COR-L47 (cell line): ENCODE measurements around the gene XG.
"Not testable (repeated sequence)": the region's sequence is repeated elsewhere in the genome, so short reads cannot be mapped to it uniquely, and the experiment has no call there.

ENCODE experiments used
- DNase-seq: peaks from one replicate; lab custom pipeline; 2025; lab: John Stamatoyannopoulos, UW

The XG gene

DNA sequence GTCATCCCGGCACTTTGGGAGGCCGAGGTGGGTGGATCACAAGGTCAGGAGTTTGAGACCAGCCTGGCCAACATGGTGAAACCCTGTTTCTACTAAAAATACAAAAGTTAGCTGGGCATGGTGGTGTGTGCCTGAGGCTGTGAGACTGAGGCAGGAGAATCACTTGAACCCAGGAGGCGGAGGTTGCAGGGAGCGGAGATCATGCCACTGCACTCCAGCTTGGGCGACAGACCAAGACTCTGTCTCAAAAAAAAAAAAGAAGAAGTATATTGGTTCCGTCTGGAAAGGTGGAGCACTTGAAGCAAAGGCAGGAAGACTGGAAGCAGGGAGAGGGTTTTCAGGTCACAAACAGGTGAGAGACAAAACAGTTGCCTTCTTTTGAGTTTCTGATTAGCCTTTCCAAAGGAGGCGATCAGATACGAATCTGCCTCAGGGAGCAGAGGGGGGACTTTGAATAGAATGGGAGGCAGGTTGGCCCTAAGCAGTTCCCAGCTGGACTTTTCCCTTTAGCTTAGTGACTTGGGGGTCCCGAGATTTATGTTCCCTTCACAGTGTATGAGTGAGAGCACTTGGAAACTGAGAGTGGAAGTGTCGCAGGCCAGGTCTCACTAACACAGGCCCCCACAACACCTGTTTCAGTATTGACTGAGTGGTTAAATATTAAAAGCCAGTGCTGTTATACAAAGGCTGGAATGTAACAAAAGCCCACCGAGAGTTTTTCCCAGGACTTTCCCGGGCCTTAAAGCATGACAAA, 28.8 kb downstream of the XG start:
- DNase-seq, result not testable (repeated sequence)

DNA sequence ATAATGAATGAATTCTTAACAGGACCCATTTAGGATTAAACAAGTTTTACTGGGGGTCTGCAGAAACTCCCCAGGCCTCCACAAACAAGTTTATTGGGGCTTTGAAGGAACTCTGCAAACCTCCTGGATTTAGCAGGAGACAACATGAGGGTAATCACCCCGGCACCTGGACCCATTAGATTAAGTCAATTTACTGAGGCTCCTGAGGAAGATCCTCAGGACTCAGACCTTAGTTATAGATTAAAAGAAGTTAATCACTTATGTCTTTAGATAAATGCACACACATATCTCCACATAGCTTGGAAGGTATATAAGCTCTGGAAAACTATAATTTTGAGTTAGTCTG, 29.4 kb downstream of the XG start:
- DNase-seq, result no peak

GRCh38 chrX:2781698-2782097, 29.9 kb downstream of the XG start:
- DNase-seq, result no peak

DNA sequence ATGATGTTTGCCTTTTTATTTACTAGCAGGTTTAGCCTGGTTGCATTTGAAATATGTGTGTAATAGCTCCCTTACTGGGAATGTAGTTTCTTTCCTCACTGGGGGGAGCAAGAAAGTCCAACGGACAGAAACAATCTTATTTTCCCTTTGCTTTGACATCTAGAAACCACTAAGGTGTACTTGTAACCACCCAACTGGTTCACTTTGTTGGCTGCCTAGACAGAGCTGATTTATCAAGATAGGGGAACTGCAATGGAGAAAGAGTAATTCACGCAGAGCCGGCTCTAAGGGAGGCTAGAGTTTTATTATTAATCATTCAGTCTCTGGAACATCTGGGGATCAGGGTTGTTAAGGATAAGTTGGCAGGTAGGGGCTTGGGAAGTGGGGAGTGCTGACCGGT, 30.3 kb downstream of the XG start:
- no peak for DNase-seq

DNA sequence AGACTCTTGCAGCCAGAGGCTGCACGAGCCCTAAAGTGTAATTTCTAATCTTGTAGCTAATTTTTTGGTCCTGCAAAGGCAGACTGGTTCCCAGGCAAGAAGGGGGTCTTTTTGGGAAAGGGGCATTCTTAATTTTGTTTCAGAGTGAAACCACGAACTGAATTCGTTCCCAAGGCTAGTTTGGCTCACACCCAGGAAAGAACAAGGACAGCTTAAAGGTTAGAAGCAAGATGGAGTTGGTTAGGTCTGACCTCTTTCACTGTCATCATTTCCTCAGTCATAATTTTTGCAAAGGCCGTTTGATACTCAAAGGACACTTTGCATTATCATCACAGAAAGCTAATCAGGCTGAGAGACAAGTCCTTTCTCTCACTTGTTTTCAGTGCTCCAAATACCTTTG, 30.9 kb downstream of the XG start:
- no peak for DNase-seq

- DNase-seq, result no peak
Measured at GRCh38 chrX:2784026-2784425, 32.2 kb downstream of the XG start.

GRCh38 chrX:2785538-2785937, 33.7 kb downstream of the XG start:
- no peak for DNase-seq

DNA sequence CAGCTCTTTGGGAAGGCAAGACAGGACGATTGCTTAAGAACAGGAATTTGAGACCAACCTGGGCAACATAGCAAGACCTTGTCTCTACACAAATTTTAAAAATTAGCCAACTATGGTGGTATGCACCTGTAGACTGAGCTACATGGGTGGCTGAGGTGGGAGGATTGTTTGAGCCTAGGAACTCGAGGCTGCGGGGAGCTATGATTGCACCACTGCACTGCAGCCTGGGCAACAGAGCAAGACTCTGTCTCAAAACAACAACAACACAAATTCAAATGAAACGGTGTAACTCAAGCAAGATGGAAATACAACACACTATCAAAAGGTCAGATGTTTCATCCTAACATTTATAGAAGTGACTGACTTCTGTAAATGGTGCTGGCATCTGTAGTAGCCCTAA, 37.1 kb downstream of the XG start:
- no peak for DNase-seq

DNA sequence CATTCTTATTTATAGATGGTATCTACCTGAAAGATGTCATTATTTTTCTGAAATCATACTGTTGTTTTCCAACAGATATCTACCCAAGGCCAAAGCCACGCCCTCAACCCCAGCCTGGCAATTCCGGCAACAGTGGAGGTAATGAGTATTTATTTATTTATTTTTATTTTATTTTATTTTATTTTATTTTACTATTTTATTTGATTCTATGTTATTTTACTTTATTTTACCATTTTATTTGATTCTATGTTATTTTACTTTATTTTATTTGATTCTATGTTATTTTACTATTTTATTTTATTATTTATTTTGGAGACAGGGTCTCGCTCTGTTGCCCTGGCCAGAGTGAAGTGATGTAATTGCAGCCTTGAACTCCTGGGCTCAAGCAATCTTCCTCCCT, 37.7 kb downstream of the XG start:
- no peak for DNase-seq

DNA sequence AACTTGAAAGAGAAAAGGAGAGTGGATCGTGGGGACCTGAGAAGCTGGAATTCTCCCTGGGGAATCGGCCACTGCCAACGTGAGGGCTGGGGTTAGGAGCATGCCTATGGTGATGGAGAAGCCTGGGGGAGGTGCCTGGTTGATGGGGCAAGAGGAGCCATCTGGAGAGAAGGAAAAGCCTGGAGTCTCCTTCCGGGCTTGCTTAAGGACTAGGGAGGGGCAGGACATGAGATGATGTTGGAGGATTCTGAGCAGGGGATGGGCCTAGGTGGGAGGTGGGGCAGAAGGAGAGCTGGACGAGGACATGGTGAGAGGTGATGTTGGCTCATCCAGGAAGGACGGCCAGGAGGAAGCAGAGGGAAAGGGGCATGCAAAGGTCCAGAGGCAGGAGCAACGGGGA, 41.9 kb downstream of the XG start:
- no peak for DNase-seq

DNA sequence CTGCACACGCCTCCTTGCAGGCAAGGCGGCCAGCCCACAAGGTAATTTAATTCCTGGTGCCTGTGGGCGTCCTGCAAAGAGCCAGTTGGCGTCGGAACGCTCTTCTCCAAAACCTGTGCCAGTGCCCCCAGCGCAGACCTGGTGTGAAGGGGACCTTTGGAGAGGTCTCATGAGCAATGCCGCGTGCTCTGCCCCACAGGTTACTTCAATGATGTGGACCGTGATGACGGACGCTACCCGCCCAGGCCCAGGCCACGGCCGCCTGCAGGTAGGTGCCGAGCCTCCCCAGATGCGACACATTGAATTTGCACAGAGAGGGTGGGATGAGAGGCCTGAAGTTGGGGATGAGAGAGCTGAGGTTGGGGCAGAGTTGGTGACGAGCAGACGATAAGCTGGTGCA, 42.5 kb downstream of the XG start:
- DNase-seq, result no peak

DNA sequence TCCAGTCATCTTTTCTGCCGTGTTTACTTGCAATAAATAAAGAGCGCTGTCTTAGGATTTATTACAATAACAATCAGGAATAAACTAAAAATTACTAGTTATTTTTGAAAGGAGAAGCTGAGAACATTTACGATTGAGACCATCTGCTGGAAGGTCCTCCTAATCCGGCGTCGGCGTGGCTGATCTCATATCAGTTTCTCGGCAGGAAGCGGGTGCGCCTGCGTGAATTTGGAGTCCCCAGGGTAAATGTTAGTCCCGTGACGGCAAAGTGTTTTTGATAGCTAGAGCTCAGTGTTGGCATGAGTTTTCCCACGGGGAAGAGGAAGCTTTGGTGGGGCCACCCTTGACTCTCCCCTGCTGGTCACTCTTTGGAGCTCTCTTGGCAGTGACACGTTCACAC, 45.0 kb downstream of the XG start:
- DNase-seq, result not testable (repeated sequence)

DNA sequence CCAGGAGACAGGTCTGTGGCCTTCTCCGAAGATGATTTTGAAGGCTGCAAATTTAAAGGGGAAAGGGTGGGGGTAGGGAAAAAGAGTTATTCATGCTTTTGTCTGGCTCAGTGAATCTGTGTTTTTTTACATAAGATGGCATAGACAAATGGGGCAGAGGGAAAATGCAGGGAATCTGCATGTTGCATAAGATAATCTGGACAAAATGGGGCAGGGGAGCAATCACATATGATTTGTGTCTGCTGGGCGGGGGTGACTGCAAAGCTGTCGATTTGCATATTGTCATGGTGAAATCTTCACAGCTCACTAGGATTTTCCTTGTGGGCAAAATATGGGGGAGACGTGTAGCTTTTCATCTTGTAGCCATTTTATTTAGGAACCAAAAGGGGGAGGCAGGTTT, 47.5 kb downstream of the XG start:
- DNase-seq, result no peak

GRCh38 chrX:2799980-2800379, 48.1 kb downstream of the XG start:
- not testable (repeated sequence) for DNase-seq

DNA sequence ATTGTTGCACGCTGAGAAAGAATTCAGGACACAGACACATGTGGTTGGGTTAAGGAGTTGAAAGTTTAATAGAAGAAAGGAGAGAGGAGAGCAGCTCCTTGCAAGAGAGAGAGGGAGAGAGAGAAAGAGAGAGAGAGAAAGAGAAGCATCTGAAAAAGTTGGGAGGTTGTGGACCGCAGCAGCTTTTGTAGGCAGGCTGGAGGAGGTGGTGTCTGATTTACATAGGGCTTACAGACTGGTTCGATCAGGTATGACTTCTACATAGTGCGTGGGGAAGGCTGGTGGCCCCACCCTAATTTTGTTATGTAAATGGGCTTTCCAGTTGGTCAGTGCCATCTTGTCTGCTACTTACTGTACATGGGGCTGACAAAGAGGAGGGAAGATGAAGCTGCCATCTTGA, 49.4 kb downstream of the XG start:
- DNase-seq, result no peak

- DNase-seq, result not testable (repeated sequence)
Measured at GRCh38 chrX:2802376-2803090, 50.7 kb downstream of the XG start.

GRCh38 chrX:2803486-2803885, 51.6 kb downstream of the XG start:
- not testable (repeated sequence) for DNase-seq

GRCh38 chrX:2804106-2804843, 52.4 kb downstream of the XG start:
- DNase-seq, result not testable (repeated sequence)

GRCh38 chrX:2804858-2805257, 53.0 kb downstream of the XG start:
- not testable (repeated sequence) for DNase-seq

DNA sequence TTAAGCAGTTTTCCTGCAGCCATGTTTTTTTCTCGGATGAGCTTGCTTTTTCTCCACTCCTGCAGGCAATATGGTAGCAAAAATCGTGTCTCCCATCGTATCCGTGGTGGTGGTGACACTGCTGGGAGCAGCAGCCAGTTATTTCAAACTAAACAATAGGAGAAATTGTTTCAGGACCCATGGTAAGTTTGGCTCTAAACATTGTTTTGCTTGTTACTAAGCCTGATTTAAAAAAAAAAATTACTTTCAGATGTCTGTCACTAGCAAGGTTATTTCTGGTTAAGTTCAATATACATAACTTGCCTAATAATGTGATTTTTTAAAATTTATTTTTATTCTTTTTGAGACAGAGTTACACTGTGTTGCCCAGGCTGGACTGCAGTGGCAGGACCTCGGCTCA, 59.4 kb downstream of the XG start:
- no peak for DNase-seq

DNA sequence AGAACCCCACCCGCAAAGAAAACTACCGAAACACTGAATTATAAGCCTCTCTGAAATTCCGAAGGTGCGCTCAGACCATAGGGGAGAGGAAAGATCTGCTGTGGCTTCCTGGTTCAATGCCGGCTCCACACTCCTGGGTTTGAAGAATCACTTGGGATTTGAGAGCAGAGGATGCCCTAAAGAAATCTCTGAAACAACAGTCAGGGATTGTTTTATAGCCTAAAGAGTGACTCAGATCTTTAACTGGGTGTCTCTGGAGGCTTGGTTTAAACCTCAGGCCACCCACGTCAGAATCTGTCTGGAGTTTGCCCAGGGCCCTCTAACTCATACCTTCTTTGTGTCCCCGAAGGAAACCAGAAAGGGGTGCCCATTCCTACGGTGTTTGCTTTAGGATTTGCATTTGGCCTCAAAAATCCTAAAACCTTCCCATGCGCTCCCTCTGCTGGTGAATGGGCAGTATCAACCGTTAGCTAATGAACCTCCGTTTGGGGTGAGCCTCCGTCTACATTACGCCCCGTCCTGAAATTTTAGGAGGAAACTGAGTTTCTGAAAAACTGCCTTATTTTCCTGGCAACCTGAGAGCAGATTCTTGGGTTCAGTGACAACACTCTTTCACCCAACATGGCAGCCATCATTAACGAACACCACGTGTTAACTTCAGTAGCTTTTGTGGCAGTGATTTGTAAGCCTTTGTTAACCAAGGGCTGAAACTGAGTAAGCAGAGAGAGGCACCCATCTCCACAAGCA, 60.5 kb downstream of the XG start:
- DNase-seq, result not testable (repeated sequence)

- DNase-seq, result no peak
Measured at GRCh38 chrX:2817036-2817435, 65.2 kb downstream of the XG start.
